ENCODE results near the gene RYR3.

DNA sequence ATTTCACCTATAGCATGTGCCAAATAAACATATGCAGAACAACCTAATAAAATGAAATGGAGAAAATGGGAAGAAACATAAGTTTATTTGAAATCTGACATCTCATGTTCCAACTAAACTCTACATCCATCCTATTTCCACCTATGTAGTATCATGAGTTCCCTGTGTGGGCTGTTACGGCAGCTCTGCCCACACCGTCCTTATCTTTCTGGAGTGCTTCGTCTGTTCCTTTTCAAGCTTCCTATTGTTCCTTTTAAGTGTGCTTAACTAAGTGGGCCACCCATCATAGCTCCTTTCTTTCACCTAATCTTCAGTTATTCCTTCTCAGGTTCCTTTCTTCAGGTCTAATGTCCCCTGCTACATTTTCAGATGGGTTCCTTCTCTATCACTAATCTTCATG lies 17.3 kb downstream of the RYR3 start:
- TF ChIP-seq CTCF (IDR thresholded peaks at IDR 0.05) (no peak), POLR2A (IDR thresholded peaks at IDR 0.05; ENCODE audit: low read depth) (no peak), EP300 (IDR thresholded peaks at IDR 0.05) (no peak)

Data from esophagus muscularis mucosa (tissue), 4 donors.